Measurements from ENCODE around the gene TUBB.

TUBB gene

DNA sequence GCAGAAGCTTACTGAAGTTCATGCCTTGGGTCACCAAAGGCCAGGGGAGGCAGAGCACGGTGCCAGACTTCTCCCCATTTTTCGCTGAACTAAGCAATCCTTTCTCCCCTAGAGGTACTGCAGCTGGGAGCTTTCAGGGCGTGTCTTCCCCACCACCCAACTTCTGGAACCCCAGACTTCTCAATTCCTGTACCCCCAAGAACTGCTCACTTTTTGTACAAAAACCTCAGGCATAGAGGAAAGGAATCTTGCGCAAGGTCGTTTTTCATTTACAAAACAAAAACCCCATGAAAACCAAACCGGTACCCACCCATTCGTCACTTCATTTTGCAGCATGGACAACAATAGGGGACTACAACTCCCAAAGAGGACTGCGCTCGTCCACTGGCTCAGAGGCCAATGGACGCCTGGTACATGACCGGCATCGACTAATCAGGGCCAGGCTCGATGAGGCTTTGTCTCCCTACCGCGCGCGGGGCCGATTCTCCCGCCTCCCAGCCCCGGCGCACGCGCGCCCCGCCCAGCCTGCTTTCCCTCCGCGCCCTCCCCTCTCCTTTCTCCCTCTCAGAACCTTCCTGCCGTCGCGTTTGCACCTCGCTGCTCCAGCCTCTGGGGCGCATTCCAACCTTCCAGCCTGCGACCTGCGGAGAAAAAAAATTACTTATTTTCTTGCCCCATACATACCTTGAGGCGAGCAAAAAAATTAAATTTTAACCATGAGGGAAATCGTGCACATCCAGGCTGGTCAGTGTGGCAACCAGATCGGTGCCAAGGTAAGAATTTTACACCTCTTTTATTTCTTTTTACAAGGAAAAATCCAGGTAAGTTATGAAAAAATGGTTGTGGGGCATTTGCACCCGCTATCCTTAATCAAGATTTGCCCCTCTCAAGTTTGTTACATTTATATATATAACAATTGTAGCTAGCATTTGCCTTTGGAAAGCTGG is at the start of gene TUBB:
Gene TUBB (plus strand): TSS at position 562 of the 947 bp plus-strand sequence. CDS start 155 bp downstream, at position 717.
- TF ChIP-seq NFIC (IDR thresholded peaks at IDR 0.05) (no peak), CEBPB (IDR thresholded peaks at IDR 0.05) (peak; percentile 61; the same call in 1 of the 2 replicates), EP300 (IDR thresholded peaks at IDR 0.05; ENCODE audit: borderline replicate concordance) (no peak; the same call in 1 of the 2 replicates), ZBTB7A (IDR thresholded peaks at IDR 0.05; ENCODE audit: low read depth) (0 out of 2 replicates have a peak, but pooled peaks have one; percentile 42), TAF1 (IDR thresholded peaks at IDR 0.05; ENCODE audit: low read depth) (peak; percentile 98), YY1 (IDR thresholded peaks at IDR 0.05; ENCODE audit: low read depth) (peak; percentile 72), TCF12 (IDR thresholded peaks at IDR 0.05; ENCODE audit: low read depth) (peak; percentile 43; the same call in 1 of the 2 replicates), TEAD4 (IDR thresholded peaks at IDR 0.05) (peak; percentile 72), FOXM1 (IDR thresholded peaks at IDR 0.05; ENCODE audit: borderline replicate concordance, low read depth) (no peak), RAD21 (IDR thresholded peaks at IDR 0.05; ENCODE audit: low read depth) (no peak), EGR1 (IDR thresholded peaks at IDR 0.05) (no peak), CREB1 (IDR thresholded peaks at IDR 0.05; ENCODE audit: low read depth) (peak; percentile 49; the same call in 1 of the 2 replicates)
- TF ChIP-seq, protein P1, sequence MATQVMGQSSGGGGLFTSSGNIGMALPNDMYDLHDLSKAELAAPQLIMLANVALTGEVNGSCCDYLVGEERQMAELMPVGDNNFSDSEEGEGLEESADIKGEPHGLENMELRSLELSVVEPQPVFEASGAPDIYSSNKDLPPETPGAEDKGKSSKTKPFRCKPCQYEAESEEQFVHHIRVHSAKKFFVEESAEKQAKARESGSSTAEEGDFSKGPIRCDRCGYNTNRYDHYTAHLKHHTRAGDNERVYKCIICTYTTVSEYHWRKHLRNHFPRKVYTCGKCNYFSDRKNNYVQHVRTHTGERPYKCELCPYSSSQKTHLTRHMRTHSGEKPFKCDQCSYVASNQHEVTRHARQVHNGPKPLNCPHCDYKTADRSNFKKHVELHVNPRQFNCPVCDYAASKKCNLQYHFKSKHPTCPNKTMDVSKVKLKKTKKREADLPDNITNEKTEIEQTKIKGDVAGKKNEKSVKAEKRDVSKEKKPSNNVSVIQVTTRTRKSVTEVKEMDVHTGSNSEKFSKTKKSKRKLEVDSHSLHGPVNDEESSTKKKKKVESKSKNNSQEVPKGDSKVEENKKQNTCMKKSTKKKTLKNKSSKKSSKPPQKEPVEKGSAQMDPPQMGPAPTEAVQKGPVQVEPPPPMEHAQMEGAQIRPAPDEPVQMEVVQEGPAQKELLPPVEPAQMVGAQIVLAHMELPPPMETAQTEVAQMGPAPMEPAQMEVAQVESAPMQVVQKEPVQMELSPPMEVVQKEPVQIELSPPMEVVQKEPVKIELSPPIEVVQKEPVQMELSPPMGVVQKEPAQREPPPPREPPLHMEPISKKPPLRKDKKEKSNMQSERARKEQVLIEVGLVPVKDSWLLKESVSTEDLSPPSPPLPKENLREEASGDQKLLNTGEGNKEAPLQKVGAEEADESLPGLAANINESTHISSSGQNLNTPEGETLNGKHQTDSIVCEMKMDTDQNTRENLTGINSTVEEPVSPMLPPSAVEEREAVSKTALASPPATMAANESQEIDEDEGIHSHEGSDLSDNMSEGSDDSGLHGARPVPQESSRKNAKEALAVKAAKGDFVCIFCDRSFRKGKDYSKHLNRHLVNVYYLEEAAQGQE (IDR thresholded peaks at IDR 0.05; ENCODE audit: low read depth): no peak
- TF ChIP-seq, protein P2, sequence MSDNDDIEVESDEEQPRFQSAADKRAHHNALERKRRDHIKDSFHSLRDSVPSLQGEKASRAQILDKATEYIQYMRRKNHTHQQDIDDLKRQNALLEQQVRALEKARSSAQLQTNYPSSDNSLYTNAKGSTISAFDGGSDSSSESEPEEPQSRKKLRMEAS (IDR thresholded peaks at IDR 0.05): peak; percentile 75
- TF ChIP-seq, protein P3, sequence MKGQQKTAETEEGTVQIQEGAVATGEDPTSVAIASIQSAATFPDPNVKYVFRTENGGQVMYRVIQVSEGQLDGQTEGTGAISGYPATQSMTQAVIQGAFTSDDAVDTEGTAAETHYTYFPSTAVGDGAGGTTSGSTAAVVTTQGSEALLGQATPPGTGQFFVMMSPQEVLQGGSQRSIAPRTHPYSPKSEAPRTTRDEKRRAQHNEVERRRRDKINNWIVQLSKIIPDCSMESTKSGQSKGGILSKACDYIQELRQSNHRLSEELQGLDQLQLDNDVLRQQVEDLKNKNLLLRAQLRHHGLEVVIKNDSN (IDR thresholded peaks at IDR 0.05): peak; percentile 86

DNA sequence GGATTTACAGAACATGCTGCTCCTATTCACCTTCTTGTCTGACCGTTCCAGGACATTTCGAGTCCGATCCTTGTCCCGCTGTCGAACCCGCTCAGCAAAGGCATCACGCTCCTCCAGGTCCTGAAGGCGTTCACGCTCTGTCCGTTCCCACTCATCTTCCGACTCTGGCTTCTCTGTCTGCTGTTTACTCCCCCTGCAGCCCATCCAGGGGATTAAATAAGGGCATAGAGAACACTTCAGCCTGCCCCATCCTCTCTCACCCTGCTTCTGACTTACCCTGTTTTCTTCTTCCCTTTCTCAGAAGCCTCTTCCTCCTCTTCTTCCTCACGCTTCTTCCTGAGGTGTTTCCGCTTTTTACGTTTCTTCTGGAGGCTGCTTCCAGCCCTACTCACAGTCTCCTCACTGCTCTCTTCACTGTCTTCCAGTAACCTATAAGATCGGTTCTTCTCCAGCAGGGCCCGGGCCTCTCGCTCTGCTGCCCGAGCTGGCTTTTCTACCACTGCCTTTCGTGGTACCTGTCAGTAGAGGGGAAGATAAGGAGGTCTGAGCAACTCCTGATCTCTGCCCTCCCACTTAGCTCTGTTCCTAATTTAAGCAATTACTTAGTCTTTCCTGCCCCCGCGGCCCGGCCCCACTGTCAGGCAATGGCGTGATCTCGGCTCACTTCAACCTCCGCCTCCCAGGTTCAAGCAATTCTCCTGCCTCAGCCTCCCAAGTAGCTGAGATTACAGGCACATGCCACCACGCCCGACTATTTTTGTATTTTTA is 49.2 kb upstream of the TUBB start:
- TF ChIP-seq EP300 (IDR thresholded peaks at IDR 0.05; ENCODE audit: borderline replicate concordance): no peak
- no peak for TF ChIP-seq TAF1 (IDR thresholded peaks at IDR 0.05; ENCODE audit: low read depth)
- no peak for TF ChIP-seq CEBPB (IDR thresholded peaks at IDR 0.05)
- TF ChIP-seq TEAD4 (IDR thresholded peaks at IDR 0.05): no peak
- no peak for TF ChIP-seq ZBTB7A (IDR thresholded peaks at IDR 0.05; ENCODE audit: low read depth)
- no peak for TF ChIP-seq TCF12 (IDR thresholded peaks at IDR 0.05; ENCODE audit: low read depth)

DNA sequence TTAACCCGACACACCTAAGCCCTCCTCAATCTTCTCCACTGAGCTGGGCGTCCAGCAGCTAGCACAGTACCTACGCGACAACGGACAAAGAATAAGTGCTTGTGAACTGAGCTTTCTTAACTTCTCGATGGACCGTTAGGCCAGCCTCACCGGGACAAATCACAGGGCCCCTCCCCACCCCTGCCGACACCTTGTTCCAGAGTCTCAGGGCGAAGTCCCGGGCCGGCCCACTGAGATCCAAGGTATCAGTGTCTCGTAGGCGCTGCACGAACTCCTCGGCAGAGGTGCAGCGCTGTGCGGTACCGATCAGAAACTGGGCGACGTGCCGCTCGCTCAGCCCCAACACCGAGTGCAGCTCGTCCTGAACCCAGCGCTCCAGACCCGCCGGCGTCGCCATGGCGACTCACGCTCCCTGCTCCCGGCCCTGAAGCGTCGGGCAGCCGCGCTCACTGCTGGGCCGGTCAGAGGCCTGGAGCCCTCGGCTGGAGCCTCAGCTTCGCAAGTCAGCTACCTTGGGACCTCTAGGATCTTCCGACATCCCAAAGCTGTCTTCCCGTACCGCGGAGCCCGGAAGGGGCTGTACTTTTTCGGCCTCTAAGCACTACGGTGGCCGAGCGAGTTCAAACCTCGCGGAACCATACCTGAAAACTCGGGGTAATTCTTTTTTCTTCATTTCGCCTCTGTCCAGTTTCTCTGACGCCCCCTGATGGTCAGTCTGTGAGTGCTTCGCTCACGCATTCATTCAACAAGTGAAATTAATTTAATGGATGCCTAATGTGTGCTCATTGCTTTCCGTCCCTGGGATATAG is 47.5 kb upstream of the TUBB start, which contains the start of gene DHX16:
Gene DHX16 (minus strand): TSS at position 562 of the 809 bp plus-strand sequence. CDS start 165 bp downstream, at position 397.
- TF ChIP-seq CREB1 (IDR thresholded peaks at IDR 0.05; ENCODE audit: low read depth) (no peak), TAF1 (IDR thresholded peaks at IDR 0.05; ENCODE audit: low read depth) (peak; percentile 75), YY1 (IDR thresholded peaks at IDR 0.05; ENCODE audit: low read depth) (peak; percentile 56; the same call in 1 of the 2 replicates), TCF12 (IDR thresholded peaks at IDR 0.05; ENCODE audit: low read depth) (peak; percentile 72; the same call in 1 of the 2 replicates), NFIC (IDR thresholded peaks at IDR 0.05) (no peak), RAD21 (IDR thresholded peaks at IDR 0.05; ENCODE audit: low read depth) (peak; percentile 60), ZBTB7A (IDR thresholded peaks at IDR 0.05; ENCODE audit: low read depth) (no peak)
- TF ChIP-seq, protein P2 (IDR thresholded peaks at IDR 0.05): peak; percentile 22

DNA sequence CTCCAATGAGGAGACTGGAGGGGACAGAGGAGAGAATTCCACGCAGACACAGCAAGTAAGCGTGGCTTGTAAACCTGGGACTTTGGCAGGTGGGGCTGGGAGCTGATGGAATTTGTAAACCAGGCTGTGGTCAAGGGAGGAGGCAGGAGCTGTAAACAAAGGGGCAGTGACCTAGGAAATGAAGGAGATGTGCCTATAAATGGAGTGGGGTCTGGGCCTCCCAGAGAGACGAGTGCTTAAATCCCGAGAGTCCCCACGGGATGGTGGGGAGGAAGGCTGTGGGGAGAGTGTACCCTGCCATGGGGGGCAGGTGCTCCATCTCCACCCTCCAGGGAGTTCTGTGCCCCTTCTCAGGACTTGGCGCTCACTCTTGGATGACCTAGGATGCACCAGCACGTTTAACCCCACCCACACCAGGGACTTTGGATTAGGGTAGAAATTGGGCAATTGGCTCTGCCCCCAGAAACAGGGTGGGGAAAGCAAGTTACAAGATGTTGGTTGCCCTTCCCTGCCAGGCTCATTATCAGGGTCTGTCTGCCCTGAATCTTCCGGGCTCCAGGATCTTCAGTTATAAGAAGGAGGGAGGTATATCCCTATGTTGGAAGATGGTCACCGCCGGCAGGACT is 43.4 kb upstream of the TUBB start:
- TF ChIP-seq EGR1 (IDR thresholded peaks at IDR 0.05) (no peak), CEBPB (IDR thresholded peaks at IDR 0.05) (no peak), FOXM1 (IDR thresholded peaks at IDR 0.05; ENCODE audit: borderline replicate concordance, low read depth) (no peak), NFIC (IDR thresholded peaks at IDR 0.05) (no peak), CREB1 (IDR thresholded peaks at IDR 0.05; ENCODE audit: low read depth) (no peak), TAF1 (IDR thresholded peaks at IDR 0.05; ENCODE audit: low read depth) (no peak), ZBTB7A (IDR thresholded peaks at IDR 0.05; ENCODE audit: low read depth) (no peak), RAD21 (IDR thresholded peaks at IDR 0.05; ENCODE audit: low read depth) (no peak), YY1 (IDR thresholded peaks at IDR 0.05; ENCODE audit: low read depth) (no peak), EP300 (IDR thresholded peaks at IDR 0.05; ENCODE audit: borderline replicate concordance) (no peak), TCF12 (IDR thresholded peaks at IDR 0.05; ENCODE audit: low read depth) (no peak), TEAD4 (IDR thresholded peaks at IDR 0.05) (no peak)
- TF ChIP-seq, protein P2 (IDR thresholded peaks at IDR 0.05): no peak
- TF ChIP-seq, protein P3 (IDR thresholded peaks at IDR 0.05): no peak
- TF ChIP-seq, protein P1 (IDR thresholded peaks at IDR 0.05; ENCODE audit: low read depth): no peak
